Measurements from ENCODE around the gene KCNJ12.

- TF ChIP-seq POLR2A (IDR thresholded peaks at IDR 0.05; ENCODE audit: low read length) (no peak), GATA1 (IDR thresholded peaks at IDR 0.05; ENCODE audit: low read depth, low read length) (no peak)
These were observed 20.1 kb downstream of the KCNJ12 start for GRCh38 chr17:21396237-21396636.
